Measurements from ENCODE around the gene MYOM1.
"Not testable (repeated sequence)": the region's sequence is repeated elsewhere in the genome, so short reads cannot be mapped to it uniquely, and the experiment has no call there.

The MYOM1 gene

DNA sequence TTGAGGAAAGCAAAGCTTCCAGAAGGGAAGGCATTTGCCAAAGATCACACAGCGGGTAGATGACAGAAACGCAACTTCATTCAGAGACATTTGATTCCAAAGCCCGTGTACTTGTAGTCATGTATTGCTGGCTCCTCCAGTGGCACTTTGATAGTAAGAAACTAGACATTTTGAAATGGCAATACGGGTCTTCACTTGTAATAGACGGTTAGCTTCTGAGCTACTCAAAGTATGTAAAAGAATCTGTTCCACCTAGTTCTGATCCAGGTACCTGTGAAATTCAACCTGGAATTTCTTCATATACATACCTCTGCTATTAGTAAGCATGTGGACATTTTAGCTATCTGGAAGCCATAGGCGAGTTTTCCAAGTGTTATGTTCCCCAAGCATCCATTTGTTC is 1.7 kb upstream of the MYOM1 start:
- DNase-seq (ENCODE audit: insufficient read length, low spot score) = no peak
- FAIRE-seq = no peak

- not testable (repeated sequence) for FAIRE-seq; DNase-seq (ENCODE audit: insufficient read length, low spot score)
Measured at GRCh38 chr18:3220868-3221267, 1.1 kb upstream of the MYOM1 start.

- no peak for FAIRE-seq
- DNase-seq (ENCODE audit: insufficient read length, low spot score) = no peak
Measured at GRCh38 chr18:3219241-3219630, 532 bp downstream of the MYOM1 start.

GRCh38 chr18:3218819-3219218 is 949 bp downstream of the MYOM1 start:
- no peak for FAIRE-seq
- no peak for DNase-seq (ENCODE audit: insufficient read length, low spot score)

DNA sequence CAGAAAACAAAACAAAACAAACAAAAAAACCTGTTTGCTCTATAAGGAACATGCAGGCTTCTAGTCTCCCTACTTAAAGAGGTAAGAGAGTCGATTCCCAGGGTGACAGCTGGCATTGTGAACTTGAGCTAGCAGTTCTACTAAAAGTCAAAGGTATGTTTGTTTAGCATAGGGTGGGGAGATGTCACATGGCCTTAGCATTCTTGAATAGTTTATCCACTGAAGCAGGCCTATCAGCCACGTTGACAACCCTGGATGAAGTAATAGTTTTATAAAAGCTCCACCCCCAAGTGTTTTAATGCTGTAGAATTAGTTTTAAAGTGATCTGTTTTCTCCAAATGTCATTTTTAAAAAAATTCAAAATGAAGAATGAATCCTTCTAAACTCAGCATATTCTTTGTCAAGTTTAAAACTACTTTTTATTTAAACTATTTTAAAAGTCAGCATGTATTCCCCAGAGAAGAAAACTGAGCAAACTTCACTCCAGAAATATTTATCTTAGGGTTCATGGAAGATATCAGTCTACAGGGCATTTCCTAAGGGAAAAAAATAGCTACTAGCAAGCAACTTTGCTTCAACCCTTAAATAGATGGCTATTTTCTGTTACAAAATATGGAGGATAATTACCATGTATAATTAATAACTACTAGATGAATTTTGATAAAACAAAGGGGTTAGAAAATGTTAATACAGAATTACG is 1.7 kb downstream of the MYOM1 start:
- DNase-seq (ENCODE audit: insufficient read length, low spot score) (no peak), FAIRE-seq (no peak)

DNA sequence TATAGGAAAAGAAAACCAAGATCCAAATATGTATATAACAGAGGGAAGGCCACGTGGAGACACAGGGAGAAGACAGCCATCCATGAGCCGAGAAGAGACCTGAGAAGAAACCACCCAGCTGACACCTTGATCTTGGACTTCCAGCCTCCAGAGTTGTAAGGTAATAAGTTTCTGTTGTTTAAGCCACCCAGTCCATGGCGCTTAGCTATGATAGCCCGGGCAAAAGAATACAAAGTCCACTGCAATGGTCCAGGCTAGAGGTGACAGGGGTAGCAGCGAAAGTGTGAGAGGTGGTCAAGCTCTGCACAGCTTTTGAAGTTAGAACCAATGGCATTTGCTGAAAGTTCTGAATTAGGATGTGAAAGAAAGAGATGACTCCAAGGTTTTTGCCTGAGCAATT is 2.8 kb downstream of the MYOM1 start:
- FAIRE-seq (no peak), DNase-seq (ENCODE audit: insufficient read length, low spot score) (no peak)

DNA sequence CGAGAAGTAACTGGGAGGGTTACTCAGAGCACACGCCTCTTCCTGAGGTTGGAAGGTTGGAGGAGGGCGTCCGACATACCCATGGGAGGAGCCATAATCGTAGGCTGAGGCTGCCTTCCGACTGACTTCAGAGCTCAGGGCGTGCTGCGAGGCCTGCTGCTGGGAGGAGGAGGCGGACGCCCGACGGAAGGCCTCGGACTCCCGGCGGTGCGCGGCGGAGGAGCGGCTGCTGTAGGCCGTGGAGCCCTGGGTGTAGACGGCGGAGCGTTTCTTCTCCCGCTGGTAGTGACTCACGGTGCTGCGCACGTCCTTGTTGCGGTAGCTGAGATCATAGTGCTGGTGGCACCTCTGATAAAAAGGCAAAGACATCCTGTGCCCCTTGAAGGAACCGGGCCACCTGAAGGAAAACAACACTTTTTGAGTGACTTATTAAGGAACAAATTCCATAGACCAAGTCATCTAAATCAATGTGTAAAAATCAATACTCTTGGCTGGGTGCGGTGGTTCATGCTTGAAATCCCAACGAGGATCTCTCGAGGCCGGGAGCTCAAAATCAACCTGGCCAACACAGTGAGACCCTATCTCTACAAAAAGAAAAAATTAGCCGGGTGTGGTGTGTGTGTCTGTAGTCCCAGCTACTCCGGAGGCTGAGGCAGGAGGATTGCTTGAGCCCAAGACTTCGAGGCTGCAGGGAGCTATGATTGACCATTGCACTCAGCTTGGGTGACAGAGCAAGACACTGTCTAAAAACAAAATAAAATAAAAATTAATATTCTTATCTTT is 4.7 kb downstream of the MYOM1 start:
- FAIRE-seq (no peak), DNase-seq (ENCODE audit: insufficient read length, low spot score) (no peak)

DNA sequence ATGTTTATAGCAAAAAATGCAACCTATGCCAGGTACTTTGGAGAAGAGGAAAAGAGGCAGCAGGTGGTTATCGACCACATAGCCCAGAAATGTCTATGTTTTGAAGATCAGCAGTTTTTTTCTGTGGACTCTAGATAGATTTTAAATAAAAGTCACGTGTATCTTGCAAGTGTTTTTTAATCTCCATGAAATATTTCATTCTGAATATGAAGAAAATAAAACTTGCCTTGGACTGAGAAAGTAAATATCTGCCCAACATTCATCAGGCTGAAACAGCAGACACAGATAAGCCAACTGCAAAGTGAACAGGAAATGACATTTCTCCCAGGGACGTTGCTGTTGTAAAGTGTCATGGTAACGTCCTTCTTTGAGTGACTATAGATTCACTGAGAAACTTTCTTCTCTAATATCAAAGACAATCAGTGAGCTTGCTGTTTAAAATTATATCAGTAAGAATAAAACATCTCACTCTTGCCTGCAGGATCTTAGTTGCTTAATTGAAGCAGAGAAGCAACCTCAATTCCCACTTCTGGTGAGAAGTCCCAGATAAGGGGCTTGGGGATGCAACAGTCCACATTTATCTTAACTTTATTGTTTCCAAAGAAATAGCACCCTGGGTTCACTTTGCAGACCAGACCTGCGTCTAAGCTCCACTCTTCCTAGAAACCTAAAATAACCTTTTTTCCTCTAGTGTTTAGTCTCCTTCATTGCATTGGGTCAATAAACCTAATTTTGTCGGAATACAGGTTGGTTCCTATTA is 6.3 kb downstream of the MYOM1 start:
- no peak for FAIRE-seq
- no peak for DNase-seq (ENCODE audit: insufficient read length, low spot score)

GRCh38 chr18:3212657-3213056 is 7.1 kb downstream of the MYOM1 start:
- no peak for FAIRE-seq

GRCh38 chr18:3211236-3211992 is 8.4 kb downstream of the MYOM1 start:
- FAIRE-seq = no peak
- no peak for DNase-seq (ENCODE audit: insufficient read length, low spot score)

More at GRCh38 chr18:3212657-3213056, 7.1 kb downstream of the MYOM1 start:
- no peak for DNase-seq (ENCODE audit: insufficient read length, low spot score)

DNA sequence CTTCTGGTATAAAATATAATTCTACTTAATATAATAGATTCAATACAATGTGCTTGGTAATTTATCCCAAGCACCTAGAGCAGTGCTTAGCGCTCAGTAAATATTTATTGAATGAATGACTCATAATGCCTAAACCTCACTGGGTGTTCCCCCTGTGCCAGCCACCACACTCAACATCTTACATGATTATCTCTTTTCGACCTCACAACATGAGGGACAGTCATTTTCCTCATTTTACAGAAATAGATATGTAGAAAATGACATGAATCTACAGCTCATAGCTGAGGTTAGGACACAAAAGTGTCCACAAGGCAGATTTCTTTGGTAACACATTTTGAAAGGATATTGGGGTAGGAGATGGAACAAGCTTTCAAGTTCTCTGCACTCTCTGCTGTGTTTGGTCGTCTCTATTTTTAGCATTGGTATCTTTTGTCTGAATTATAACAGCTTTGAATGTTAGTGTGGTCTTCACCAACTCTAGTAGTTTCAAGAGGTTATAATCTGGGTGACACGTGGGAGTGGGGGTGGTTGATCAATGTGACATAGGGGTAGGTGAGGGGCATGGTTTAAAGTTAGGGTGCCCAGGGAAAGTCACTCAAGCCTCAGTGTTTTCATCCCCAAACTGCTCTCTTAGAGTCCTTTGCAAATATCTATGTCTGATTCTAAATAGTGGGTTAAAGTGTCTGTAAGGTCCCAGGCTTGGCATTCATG is 9.8 kb downstream of the MYOM1 start:
- no peak for FAIRE-seq
- DNase-seq (ENCODE audit: insufficient read length, low spot score) = no peak

DNA sequence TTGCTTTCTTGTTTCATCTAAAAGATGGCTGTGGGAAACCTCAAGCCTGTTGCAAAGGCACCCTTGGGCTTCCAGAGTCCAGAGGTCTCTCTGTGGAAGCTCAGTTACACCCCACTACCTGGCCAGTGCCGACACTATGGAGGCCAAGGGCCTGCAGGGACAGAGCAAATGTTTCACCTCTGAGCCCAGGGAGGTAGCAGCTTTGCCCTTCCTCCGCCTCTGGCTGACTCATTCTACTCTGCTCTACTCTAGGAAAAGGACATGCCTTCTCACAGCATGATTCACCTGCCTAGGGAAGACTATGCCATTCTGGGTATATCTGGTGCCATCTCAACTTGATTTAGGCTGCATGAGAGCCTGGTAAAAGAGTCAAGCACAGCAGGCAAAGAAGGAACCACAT is 12.2 kb downstream of the MYOM1 start:
- DNase-seq (ENCODE audit: insufficient read length, low spot score) (no peak), FAIRE-seq (no peak)

GRCh38 chr18:3205239-3205638 is 14.5 kb downstream of the MYOM1 start:
- FAIRE-seq (peak; percentile 52), DNase-seq (ENCODE audit: insufficient read length, low spot score) (no peak)

DNA sequence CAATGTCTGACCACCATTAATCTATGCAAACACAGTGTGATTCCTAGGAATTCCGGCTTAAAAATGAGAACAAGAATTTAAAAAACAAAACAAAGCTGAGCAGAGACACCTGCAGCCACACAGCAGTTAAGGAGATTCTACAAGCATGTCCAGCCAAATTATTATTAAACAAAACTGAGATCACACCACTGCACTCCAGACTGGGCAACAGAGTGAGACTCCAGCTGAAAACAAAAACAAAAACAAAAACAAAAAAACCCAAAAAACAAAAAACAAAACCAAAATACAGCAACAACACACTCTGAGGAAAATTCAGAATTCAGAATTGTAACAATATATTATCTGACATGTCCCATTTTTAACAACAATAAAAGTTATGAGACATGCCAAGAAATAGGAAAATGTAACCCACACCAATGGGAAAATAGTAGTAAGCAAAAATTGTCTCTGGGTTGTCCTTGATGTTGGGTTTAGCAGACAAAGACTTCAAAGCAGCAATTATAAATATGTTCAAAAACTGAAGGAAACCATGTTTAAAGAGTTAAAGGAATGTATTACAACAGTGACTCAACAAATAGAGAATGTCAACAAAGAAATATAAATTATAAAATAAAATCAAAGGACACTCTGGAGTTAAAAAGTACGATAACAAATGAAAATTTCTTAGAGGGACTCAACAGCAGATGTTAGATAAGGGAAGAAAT is 19.7 kb downstream of the MYOM1 start:
- DNase-seq (ENCODE audit: insufficient read length, low spot score) (no peak), FAIRE-seq (no peak)

- FAIRE-seq; DNase-seq (ENCODE audit: insufficient read length, low spot score): not testable (repeated sequence)
Measured at GRCh38 chr18:3198260-3198860, 21.4 kb downstream of the MYOM1 start.

- DNase-seq (ENCODE audit: insufficient read length, low spot score) (no peak), FAIRE-seq (no peak)
Measured at GRCh38 chr18:3194947-3195612, 24.7 kb downstream of the MYOM1 start.

- DNase-seq (ENCODE audit: insufficient read length, low spot score) (no peak), FAIRE-seq (no peak)
Measured at GRCh38 chr18:3193331-3193730, 26.4 kb downstream of the MYOM1 start.

DNA sequence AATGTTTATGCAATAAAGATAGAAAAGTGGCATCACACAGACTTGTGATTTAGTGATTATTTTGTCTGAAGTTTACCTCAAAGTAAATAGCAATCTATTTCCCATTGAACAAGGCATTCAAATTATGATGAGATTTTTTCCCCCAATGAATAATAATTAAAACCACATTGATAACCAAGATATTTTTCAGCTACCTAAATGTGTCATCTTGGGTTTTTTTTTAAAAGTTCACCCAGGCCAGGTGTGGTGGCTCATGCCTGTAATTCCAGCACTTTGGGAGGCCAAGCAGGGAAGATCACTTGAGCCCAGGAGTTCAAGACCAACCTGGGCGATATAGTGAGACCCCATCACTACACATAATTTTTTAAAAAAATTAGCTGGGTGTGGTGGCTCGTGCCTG is 27.0 kb downstream of the MYOM1 start:
- DNase-seq (ENCODE audit: insufficient read length, low spot score) (no peak), FAIRE-seq (no peak)

GRCh38 chr18:3192286-3192685 is 27.5 kb downstream of the MYOM1 start:
- no peak for FAIRE-seq
- no peak for DNase-seq (ENCODE audit: insufficient read length, low spot score)
